Activated T-cell treated with anti-CD3 and anti-CD28 coated beads, Interleukin-2, amount 50 U/mL, for 72 hours (primary cell): ENCODE results near the gene CBX1. TPM values are rescaled to one million over a fixed set of nuclear protein-coding genes. Genes with fewer than 3 reads are reported as not detected.

ENCODE experiments used
- ATAC-seq, 2 donors: fragments of 150-1000 bp; cut with Tn5 transposase; replicated peaks in 1 of 2; 2 replicates each; pipeline ENCODE4 v1.10.0; 2021; ENCODE audit warnings: moderate library complexity in 2 of 2, mild to moderate bottlenecking in 1 of 2
- DNase-seq, 2 donors: peaks; one replicate each; pipeline ENCODE4 v3.0.0; 2021 to 2022; ENCODE audit warnings: mixed read lengths in 1 of 2
- H3K27ac Mint-ChIP-seq: one replicate; pipeline ENCODE4 v1.8.0; 2022; ENCODE audit warnings: mild to moderate bottlenecking, moderate library complexity, mixed read lengths
- H3K27me3 Mint-ChIP-seq: one replicate; pipeline ENCODE4 v1.8.0; 2022; ENCODE audit warnings: low read depth, mixed read lengths
- H3K36me3 Mint-ChIP-seq, 2 donors: one replicate each; pipeline ENCODE4 v1.8.0; 2022; ENCODE audit warnings: mixed read lengths in 2 of 2, mild to moderate bottlenecking in 1 of 2; ENCODE audit not compliant: insufficient read depth in 2 of 2
- H3K4me1 Mint-ChIP-seq: one replicate; pipeline ENCODE4 v1.8.0; 2022; ENCODE audit warnings: low read depth, mixed read lengths
- H3K4me3 Mint-ChIP-seq, 2 donors: one replicate each; pipeline ENCODE4 v1.8.0; 2022; ENCODE audit warnings: mild to moderate bottlenecking in 2 of 2, mixed read lengths in 2 of 2, moderate library complexity in 2 of 2
- H3K9me3 Mint-ChIP-seq, 2 donors: one replicate each; pipeline ENCODE4 v1.8.0; 2022; ENCODE audit warnings: mixed read lengths in 2 of 2
- total RNA-seq, 2 donors: library from RNA; stranded (reverse); gene quantifications; one replicate each; pipeline ENCODE4 v1.2.3, GENCODE V29; 2022

Gene CBX1
- 10 to 100 TPM; 47.0 to 62.3 TPM for total RNA-seq

- DNase-seq (peak; percentile 96 to 97), ATAC-seq (peak; percentile 97)
- H3K4me3 Mint-ChIP-seq, result peak within 1 kb of the TSS; percentile 91 to 100
- H3K9me3 Mint-ChIP-seq, result peaks cover 3 to 5% of the 10 kb centered on the region in 2 donors
- H3K27me3 Mint-ChIP-seq, result no peaks in the 10 kb centered on the region
- peak within 1 kb of the TSS; percentile 77 for H3K27ac Mint-ChIP-seq
- H3K4me1 Mint-ChIP-seq, result peaks cover 54% of the 10 kb centered on the region
- peaks cover 7% of the 10 kb centered on the region in 2 donors for H3K36me3 Mint-ChIP-seq
Observed at GRCh38 chr17:48101012-48101720, at the start of gene CBX1. CBX1 (minus strand) TSS chr17:48101478; CDS start chr17:48077004, 24,474 bp downstream.

- Mint-ChIP-seq H3K4me3 (no peak overlapping the region), H3K9me3 (no peaks in the 10 kb centered on the region), H3K27me3 (no peaks in the 10 kb centered on the region), H3K36me3 (no peaks in the 10 kb centered on the region), H3K27ac (peak overlapping the region; percentile 54), H3K4me1 (peaks cover 6% of the 10 kb centered on the region)
- no peak for ATAC-seq
- DNase-seq, result no peak
Observed at GRCh38 chr17:48150597-48151001, 49.3 kb upstream of the CBX1 start.

DNA sequence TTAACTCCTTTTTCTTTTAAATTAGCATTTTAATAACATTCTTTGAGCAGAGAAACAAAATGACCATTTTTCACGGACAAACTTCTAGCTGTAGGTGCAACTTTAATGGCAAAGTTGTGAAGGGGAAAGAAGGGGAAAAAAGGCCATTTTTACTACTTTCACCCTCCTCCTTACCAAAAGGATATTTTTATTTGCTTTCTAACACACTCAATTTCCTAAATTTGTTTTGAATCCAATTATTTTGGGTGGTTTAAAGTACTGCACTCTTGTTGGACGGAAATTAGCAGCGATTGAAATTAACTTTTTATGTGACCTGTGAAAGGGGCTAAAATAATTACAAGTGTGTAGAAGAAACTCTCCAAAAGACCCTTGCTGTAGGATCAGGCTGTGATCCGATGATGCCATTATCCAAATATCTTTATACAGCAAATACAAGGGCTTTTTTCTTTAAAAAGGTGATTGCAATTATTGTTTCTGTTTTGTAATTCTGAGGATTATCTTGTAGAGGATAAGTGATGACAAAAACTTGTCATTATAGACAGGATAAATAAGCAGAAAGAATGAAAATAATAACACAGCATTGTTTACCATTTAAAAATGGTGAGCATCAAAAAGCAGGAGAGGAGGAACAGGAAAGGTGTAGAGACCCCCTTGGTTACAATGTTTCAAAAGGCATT lies 48.6 kb upstream of the CBX1 start:
- no peak for ATAC-seq
- peaks cover 12% of the 10 kb centered on the region for H3K4me1 Mint-ChIP-seq
- no peak overlapping the region for H3K4me3 Mint-ChIP-seq
- no peak overlapping the region for H3K27ac Mint-ChIP-seq
- no peaks in the 10 kb centered on the region for H3K9me3 Mint-ChIP-seq
- no peaks in the 10 kb centered on the region for H3K27me3 Mint-ChIP-seq
- H3K36me3 Mint-ChIP-seq, result no peaks in the 10 kb centered on the region
- no peak for DNase-seq

DNA sequence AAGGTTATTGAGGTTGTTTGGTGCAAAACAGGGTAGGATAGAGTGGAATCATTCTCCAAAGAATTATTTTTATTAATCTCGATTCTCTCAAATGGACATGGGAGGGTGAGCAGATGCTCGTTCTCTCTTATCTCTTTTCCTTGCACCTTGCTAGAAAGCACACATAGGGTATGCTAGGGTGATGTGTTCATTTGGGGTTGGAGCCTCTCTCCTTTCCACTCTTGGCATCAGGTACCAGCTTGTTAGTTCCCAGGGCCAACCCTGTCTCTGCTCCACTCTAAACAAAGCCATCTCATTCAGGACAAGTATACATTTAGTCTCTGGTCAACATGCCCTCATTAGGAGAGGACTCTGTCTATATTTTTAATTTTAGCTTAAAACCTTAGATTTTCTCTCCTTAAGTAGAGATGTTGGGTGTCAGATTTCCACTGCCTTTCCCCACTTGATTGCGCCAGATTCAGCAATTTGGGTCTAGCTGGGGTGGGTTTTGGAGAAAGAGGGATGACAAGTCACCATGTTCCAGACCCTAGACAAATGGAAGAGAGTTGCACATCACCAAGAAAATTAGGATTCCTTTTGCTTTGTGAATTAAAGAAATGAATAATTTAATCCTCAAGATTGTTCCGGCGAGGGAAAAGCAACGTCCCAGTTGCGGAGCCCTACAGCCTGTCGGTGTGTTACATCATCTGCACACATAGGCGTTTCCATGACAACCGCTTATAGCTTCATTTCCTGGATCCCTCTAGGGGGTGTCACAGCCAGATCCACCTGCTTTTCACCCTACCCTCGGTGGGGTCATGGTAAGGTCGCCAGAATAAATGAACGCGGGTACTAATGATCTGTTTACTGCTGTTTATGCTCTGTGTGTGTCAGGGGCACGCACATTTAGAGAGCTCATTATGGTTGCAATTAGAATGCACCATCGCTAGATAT lies 47.8 kb upstream of the CBX1 start:
- no peaks in the 10 kb centered on the region for H3K27me3 Mint-ChIP-seq
- ATAC-seq, result no peak
- DNase-seq, result no peak
- no peaks in the 10 kb centered on the region for H3K9me3 Mint-ChIP-seq
- no peak overlapping the region for H3K27ac Mint-ChIP-seq
- H3K4me3 Mint-ChIP-seq, result no peak overlapping the region
- peaks cover 12% of the 10 kb centered on the region for H3K4me1 Mint-ChIP-seq
- no peaks in the 10 kb centered on the region for H3K36me3 Mint-ChIP-seq

DNA sequence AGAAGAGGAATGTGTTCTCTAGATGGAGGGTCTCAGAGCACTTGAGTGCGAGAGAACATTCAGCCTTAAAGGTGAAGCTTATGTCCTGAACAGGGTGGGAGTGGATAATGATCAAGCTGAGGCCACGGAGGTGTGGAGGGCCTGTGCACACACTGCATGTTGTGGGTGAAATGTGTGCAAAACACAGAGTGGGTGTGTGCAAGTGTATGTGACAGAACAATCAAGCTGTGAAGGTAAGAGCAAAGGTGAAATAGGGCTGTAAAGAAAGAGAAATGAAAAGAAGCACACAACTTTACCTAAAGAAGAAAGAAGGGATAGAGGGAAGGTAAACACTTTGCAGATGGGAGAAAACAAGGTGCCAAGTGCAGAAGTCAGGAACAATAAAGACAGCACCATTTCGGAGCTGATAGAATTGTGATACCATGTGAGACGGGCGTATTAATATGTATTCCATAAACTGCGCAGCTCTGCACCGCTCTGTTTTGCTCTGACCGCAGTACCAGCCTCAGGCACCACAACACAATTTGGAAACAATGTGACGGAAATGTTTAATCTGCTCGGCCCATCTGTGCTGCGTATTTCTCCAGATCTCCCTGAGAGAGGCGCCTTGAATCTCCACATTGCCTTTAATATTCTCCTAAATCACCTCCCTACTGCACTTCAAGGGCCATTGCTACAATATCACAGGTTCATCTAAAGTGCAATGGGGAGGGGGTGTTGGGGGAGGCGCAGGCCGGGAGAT lies 46.9 kb upstream of the CBX1 start:
- H3K4me3 Mint-ChIP-seq, result no peak overlapping the region
- H3K27me3 Mint-ChIP-seq, result no peaks in the 10 kb centered on the region
- no peak overlapping the region for H3K27ac Mint-ChIP-seq
- H3K36me3 Mint-ChIP-seq, result no peaks in the 10 kb centered on the region
- DNase-seq (no peak), ATAC-seq (no peak)
- peaks cover 12% of the 10 kb centered on the region for H3K4me1 Mint-ChIP-seq
- H3K9me3 Mint-ChIP-seq, result no peaks in the 10 kb centered on the region

DNA sequence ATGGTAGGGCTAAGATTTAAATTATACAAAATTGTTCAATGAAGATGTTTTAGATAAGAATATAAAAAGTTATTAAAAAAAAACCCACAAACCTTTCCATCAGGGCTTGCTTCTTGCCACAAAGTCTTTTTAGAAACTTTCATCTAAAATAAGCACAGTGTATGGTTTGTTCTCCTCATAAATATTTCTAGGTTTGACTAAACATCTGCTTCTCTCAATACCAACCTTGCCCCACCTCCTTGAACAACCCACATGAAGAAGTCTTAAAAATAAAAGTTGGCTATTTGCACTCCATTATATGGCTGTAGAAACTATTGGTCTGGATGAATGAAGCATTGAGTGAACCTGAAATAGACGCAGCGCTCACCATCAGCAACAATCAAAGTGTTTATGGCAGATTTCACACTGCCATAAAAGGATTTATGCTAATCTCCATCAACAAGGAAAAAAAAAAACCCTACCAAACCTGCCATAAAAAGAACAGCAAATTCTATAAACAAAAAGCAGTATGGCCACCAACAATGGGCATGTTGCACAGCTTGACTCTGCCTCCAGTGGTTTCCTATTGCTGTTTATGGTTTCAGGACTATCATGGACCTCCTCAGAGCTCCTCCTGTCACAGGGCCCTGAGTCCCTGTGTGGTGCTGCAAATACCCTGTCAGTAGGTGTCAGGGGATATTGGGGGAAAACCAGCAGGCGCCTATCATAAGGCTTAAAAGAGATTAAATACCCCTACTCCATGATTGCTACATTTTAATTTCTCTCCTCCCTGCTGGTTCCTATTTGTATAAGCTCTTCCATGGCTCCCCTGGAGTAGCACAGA lies 43.9 kb upstream of the CBX1 start:
- DNase-seq (no peak), ATAC-seq (no peak)
- Mint-ChIP-seq H3K36me3 (peaks cover 0 to 3% of the 10 kb centered on the region in 2 donors), H3K27ac (no peak overlapping the region), H3K9me3 (no peaks in the 10 kb centered on the region), H3K4me3 (no peak overlapping the region), H3K27me3 (no peaks in the 10 kb centered on the region), H3K4me1 (peaks cover 15% of the 10 kb centered on the region)

DNA sequence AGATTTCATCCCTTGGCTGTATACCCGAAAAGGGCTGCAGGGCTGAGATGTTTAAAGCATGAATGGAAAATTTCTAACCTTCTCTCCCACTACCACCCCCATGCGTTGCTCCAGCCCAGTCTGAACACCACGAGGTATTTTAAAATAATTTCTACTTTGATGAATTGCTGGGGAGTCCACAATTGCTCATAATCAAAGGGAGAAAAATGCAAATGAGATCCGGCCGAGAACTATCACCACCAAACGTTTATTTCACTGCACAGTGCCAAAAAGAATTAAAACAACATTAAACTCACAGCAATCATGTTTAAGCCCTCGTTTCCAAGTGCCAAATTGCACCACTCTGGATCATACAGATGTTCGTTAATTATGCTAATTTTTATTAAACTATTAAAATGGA lies 43.0 kb upstream of the CBX1 start:
- no peaks in the 10 kb centered on the region for H3K9me3 Mint-ChIP-seq
- ATAC-seq (no peak), DNase-seq (no peak)
- no peaks in the 10 kb centered on the region for H3K27me3 Mint-ChIP-seq
- H3K36me3 Mint-ChIP-seq, result peaks cover 0 to 3% of the 10 kb centered on the region in 2 donors
- H3K4me3 Mint-ChIP-seq, result no peak overlapping the region
- H3K27ac Mint-ChIP-seq, result no peak overlapping the region
- H3K4me1 Mint-ChIP-seq, result peaks cover 22% of the 10 kb centered on the region

- no peak for DNase-seq
- Mint-ChIP-seq H3K36me3 (peaks cover 0 to 3% of the 10 kb centered on the region in 2 donors), H3K9me3 (no peaks in the 10 kb centered on the region), H3K27me3 (no peaks in the 10 kb centered on the region), H3K4me3 (no peak overlapping the region), H3K27ac (no peak overlapping the region), H3K4me1 (peaks cover 22% of the 10 kb centered on the region)
- ATAC-seq, result no peak
Observed at GRCh38 chr17:48143629-48144028, 42.4 kb upstream of the CBX1 start.

GRCh38 chr17:48139944-48140343 lies 38.7 kb upstream of the CBX1 start:
- peaks cover 0 to 3% of the 10 kb centered on the region in 2 donors for H3K36me3 Mint-ChIP-seq
- peaks cover 9% of the 10 kb centered on the region for H3K4me1 Mint-ChIP-seq
- H3K4me3 Mint-ChIP-seq, result no peak overlapping the region
- ATAC-seq (no peak), DNase-seq (no peak)
- peak overlapping the region; percentile 18 for H3K27ac Mint-ChIP-seq
- no peaks in the 10 kb centered on the region for H3K9me3 Mint-ChIP-seq
- H3K27me3 Mint-ChIP-seq, result no peaks in the 10 kb centered on the region

- no peaks in the 10 kb centered on the region for H3K27me3 Mint-ChIP-seq
- no peaks in the 10 kb centered on the region for H3K9me3 Mint-ChIP-seq
- ATAC-seq, result no peak
- H3K4me3 Mint-ChIP-seq, result no peak overlapping the region
- peaks cover 9% of the 10 kb centered on the region for H3K4me1 Mint-ChIP-seq
- no peak for DNase-seq
- peaks cover 0 to 3% of the 10 kb centered on the region in 2 donors for H3K36me3 Mint-ChIP-seq
- peak overlapping the region; percentile 36 for H3K27ac Mint-ChIP-seq
Observed at GRCh38 chr17:48137656-48138055, 36.4 kb upstream of the CBX1 start.

DNA sequence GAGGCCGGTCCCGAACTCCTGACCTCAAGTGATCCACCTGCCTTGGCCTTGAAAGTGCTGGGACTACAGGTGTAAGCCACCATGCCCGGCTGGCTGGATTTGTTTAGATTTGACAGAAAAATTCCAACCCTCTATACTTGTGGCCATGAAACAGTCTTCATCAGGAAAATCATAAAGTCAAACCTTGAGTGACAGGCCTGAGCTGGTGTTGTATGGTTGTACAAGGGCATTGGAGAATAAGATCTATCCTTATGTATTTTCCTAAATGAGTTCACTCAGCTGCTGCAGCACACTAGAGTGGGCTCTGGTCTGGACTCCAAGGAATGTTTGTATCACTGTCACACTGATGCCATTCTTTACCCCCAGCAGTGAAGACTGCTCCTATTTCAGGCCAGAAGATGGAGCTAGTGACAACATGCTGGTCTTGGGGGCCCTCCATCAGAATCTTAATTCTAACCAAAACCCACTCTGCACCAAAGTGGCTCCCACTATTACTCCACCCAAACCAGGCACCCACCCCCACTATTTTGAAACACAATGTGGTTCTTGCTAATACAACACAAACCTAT lies 33.7 kb upstream of the CBX1 start:
- Mint-ChIP-seq H3K27ac (no peak overlapping the region), H3K4me1 (peaks cover 5% of the 10 kb centered on the region), H3K9me3 (no peaks in the 10 kb centered on the region), H3K27me3 (no peaks in the 10 kb centered on the region), H3K4me3 (no peak overlapping the region), H3K36me3 (no peaks in the 10 kb centered on the region)
- DNase-seq, result no peak
- no peak for ATAC-seq

GRCh38 chr17:48132385-48132784 lies 31.1 kb upstream of the CBX1 start:
- no peak for ATAC-seq
- no peak for DNase-seq
- no peak overlapping the region for H3K4me3 Mint-ChIP-seq
- H3K9me3 Mint-ChIP-seq, result no peaks in the 10 kb centered on the region
- no peaks in the 10 kb centered on the region for H3K36me3 Mint-ChIP-seq
- no peak overlapping the region for H3K27ac Mint-ChIP-seq
- H3K4me1 Mint-ChIP-seq, result no peaks in the 10 kb centered on the region
- no peaks in the 10 kb centered on the region for H3K27me3 Mint-ChIP-seq
